T-helper 17 cell (primary cell): ENCODE data around the gene MRPS18A. TPM values are rescaled to one million over a fixed set of nuclear protein-coding genes. Genes with fewer than 3 reads are reported as not detected.

Experiments used
- ATAC-seq: fragments of 150-1000 bp; cut with Tn5 transposase; 2 replicates; pipeline ENCODE4 v1.10.0; 2021; ENCODE audit warnings: mild to moderate bottlenecking, moderate library complexity
- DNase-seq, 3 donors: peaks; one replicate each; pipeline versions ENCODE4 v3.0.0 to v3.0.0-alpha.2; 2020 to 2021
- H3K9me3 ChIP-seq: one replicate; pipeline ENCODE4 v1.7.0; 2013; ENCODE audit warnings: low read length, mild to moderate bottlenecking; ENCODE audit not compliant: control insufficient read depth, poor library complexity, severe bottlenecking
- H3K27ac Mint-ChIP-seq: one replicate; pipeline ENCODE4 v1.8.0; 2022; ENCODE audit warnings: mild to moderate bottlenecking, moderate library complexity, mixed read lengths
- H3K27me3 Mint-ChIP-seq: one replicate; pipeline ENCODE4 v1.8.0; 2022; ENCODE audit warnings: mixed read lengths
- H3K36me3 Mint-ChIP-seq: one replicate; pipeline ENCODE4 v1.8.0; 2022; ENCODE audit warnings: low read depth, mixed read lengths
- H3K4me1 Mint-ChIP-seq: one replicate; pipeline ENCODE4 v1.8.0; 2022; ENCODE audit warnings: mild to moderate bottlenecking, mixed read lengths
- H3K4me3 Mint-ChIP-seq: one replicate; pipeline ENCODE4 v1.8.0; 2022; ENCODE audit warnings: mild to moderate bottlenecking, moderate library complexity, mixed read lengths
- total RNA-seq, 4 donors: library from RNA in 2 of 4; stranded (reverse) in 2 of 4; gene quantifications; one replicate each; pipeline ENCODE4 v1.2.3 and lab custom pipeline; 2022 to 2026

The MRPS18A gene
- total RNA-seq, 2 donors from 2014 or later: 24.2 to 29.8 TPM

DNA sequence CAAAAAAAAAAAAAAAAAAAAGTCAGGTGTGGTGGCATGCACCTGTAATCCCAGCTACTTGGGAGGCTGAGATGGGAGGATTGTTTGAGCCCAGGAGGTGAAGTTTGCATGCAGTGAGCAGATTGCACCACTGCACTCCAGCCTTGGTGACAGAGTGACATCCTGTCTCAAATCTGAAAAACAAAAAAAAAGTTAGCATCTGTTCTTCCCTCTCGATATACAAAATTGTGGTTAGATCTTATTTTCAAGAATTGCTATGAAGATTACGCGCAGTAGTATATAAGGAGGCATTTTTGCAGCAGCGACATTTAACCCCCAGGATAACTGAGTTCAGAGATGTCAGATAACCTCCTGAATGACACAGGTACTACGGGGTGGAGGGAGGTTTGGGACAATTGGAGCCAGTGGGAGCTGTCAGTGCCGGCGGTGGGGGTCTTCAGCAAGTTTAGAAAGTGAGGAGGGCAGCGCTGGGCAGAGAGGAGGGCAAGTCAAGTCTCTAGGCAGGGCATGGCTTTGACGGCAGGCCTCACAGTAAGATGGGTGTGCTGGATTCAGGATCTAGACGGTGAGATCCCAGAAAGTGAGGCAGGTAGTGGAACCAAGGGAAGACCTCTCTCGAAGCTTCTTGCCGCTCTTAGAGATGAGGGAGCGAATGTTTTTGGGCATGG lies 26.2 kb upstream of the MRPS18A start:
- ATAC-seq: no peak
- H3K27me3 Mint-ChIP-seq: peaks cover 45% of the 10 kb centered on the region
- peaks cover 19% of the 10 kb centered on the region for H3K4me1 Mint-ChIP-seq
- no peak overlapping the region for H3K27ac Mint-ChIP-seq
- no peak overlapping the region for H3K4me3 Mint-ChIP-seq
- H3K9me3 ChIP-seq: no peaks in the 10 kb centered on the region
- peaks cover 6% of the 10 kb centered on the region for H3K36me3 Mint-ChIP-seq
- no peak for DNase-seq

DNA sequence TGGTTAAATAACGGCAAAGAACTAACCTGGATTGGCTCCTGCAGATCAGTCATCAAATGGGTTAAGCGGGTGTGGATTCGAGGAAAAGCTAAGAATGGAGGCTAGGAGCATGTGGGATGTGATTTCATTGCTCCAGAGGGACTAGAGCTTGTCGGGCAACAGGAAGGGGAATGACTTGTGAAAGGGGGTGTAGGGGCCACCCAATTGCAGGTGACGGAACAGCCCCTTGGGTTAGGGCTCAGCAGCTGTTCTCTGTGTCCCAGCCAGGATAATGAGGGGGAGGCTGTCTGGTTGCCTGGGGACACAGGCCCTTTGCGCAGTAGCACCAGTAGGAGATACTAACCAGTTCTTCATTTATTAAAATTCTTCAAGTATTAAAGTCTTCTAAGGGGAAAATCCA lies 25.0 kb upstream of the MRPS18A start:
- peaks cover 6% of the 10 kb centered on the region for H3K36me3 Mint-ChIP-seq
- peaks cover 21% of the 10 kb centered on the region for H3K4me1 Mint-ChIP-seq
- no peak overlapping the region for H3K4me3 Mint-ChIP-seq
- DNase-seq (no peak), ATAC-seq (no peak)
- H3K27ac Mint-ChIP-seq: no peak overlapping the region
- H3K9me3 ChIP-seq: no peaks in the 10 kb centered on the region
- peaks cover 38% of the 10 kb centered on the region for H3K27me3 Mint-ChIP-seq

- Mint-ChIP-seq H3K27ac (peak overlapping the region; percentile 27), H3K27me3 (peaks cover 49% of the 10 kb centered on the region), H3K4me3 (no peak overlapping the region), H3K36me3 (peaks cover 6% of the 10 kb centered on the region), H3K4me1 (peaks cover 24% of the 10 kb centered on the region)
- ATAC-seq (no peak), DNase-seq (no peak)
- H3K9me3 ChIP-seq: no peaks in the 10 kb centered on the region
Measured at GRCh38 chr6:43710576-43710975, 23.0 kb upstream of the MRPS18A start.

DNA sequence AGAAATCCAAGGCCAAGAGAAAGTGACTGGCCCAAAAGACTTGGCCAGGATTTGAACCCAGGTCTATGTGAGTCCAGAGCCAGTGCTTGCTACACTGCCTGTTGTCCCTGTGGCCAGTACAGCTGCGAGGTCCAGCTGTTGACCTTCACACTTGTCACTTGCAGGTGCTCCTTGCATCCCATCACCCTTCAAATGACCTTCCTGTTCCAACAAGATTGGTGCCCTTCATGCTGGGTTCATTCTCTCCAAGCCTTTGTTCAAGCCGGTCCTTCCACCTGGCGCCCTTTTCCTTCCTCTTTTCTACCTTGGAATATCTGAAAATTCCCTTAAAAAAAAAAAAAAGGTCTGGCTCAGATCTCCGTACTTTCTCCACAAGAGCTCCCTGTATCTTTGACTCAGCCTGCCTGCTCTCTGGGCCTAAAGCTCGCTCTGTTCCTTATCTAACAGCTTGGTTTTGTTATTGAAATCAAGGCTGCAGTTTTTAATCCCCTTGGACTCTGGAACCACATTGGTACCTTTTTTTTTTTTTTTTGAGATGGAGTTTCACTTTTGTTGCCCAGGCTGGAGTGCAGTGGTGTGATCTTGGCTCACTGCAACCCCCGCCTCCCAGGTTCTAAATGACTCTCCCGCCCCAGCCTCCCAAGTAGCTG lies 22.2 kb upstream of the MRPS18A start:
- H3K27ac Mint-ChIP-seq: no peak overlapping the region
- no peak overlapping the region for H3K4me3 Mint-ChIP-seq
- no peak for DNase-seq

GRCh38 chr6:43708860-43709653 lies 21.5 kb upstream of the MRPS18A start:
- H3K27ac Mint-ChIP-seq: no peak overlapping the region

More for the DNA sequence above, 22.2 kb upstream of the MRPS18A start:
- peaks cover 49% of the 10 kb centered on the region for H3K27me3 Mint-ChIP-seq
- H3K36me3 Mint-ChIP-seq: peaks cover 6% of the 10 kb centered on the region
- no peak for ATAC-seq
- H3K4me1 Mint-ChIP-seq: peaks cover 24% of the 10 kb centered on the region
- no peaks in the 10 kb centered on the region for H3K9me3 ChIP-seq

DNA sequence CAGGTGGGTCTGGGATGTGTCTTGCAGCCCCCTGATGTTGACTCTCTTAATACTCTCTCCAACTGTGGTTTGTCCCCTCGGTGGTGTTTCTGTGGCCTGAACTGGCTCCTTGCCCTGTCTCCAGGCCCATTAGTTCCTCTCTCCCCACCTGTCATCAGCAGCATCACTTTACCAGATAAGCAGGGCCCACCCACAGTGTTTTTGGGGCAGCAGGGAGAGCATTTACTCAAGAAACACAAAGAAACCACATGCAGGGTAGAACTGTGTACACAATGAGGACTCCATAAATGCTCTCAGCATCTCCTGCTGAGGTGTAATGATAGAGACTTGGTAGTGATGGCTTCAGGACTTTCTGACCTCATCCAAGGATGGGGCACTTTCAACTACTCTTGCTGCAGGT lies 20.2 kb upstream of the MRPS18A start:
- ATAC-seq (no peak), DNase-seq (no peak)
- no peak overlapping the region for H3K4me3 Mint-ChIP-seq
- peaks cover 6% of the 10 kb centered on the region for H3K36me3 Mint-ChIP-seq
- peaks cover 24% of the 10 kb centered on the region for H3K4me1 Mint-ChIP-seq
- H3K9me3 ChIP-seq: no peaks in the 10 kb centered on the region
- H3K27me3 Mint-ChIP-seq: peaks cover 59% of the 10 kb centered on the region
- H3K27ac Mint-ChIP-seq: no peak overlapping the region

More at GRCh38 chr6:43708860-43709653, 21.5 kb upstream of the MRPS18A start:
- ATAC-seq (no peak), DNase-seq (no peak)
- no peaks in the 10 kb centered on the region for H3K9me3 ChIP-seq
- peaks cover 24% of the 10 kb centered on the region for H3K4me1 Mint-ChIP-seq
- H3K36me3 Mint-ChIP-seq: peaks cover 6% of the 10 kb centered on the region
- H3K27me3 Mint-ChIP-seq: peaks cover 50% of the 10 kb centered on the region
- no peak overlapping the region for H3K4me3 Mint-ChIP-seq

DNA sequence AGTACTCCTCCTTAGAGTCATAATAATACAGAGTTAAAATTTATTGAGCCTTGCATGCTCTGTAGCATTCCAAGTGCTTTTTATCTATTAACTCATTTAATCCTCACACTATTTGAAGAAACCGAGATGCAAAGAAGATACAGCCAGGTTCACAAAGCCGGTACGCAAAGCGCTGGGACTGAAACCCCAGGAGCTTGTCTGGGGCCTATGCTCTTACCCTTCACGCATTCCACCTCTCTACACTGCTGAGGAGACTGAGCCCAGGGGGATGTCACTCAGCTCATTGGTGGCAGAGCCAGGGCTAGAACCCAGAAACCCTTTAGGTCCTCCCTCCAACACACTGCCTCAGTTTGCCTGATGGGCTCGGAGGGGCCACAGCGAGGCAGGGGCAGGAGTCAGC lies 19.7 kb upstream of the MRPS18A start:
- DNase-seq (no peak), ATAC-seq (no peak)
- no peaks in the 10 kb centered on the region for H3K9me3 ChIP-seq
- peaks cover 60% of the 10 kb centered on the region for H3K27me3 Mint-ChIP-seq
- H3K36me3 Mint-ChIP-seq: peaks cover 6% of the 10 kb centered on the region
- no peak overlapping the region for H3K27ac Mint-ChIP-seq
- H3K4me1 Mint-ChIP-seq: peaks cover 22% of the 10 kb centered on the region
- no peak overlapping the region for H3K4me3 Mint-ChIP-seq

DNA sequence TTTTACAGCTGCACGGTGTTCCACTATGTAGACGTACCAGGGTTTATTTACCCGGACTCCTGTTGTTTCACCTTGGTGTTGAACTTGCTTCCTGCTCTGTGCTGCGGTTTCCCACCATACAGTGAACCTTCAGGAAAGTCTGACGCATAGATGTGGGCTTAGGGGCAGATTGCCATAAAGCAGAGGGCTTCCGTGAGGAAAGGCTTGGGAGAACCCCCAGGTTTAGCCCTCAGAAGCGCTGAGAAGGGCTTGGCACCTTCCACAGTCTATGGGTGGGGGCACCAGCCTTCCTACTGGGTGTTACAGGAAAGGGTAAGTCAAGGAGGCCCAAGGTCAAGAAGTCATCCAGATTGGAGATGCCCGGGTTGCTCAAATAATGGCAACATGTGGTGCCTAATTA lies 19.2 kb upstream of the MRPS18A start:
- Mint-ChIP-seq H3K27ac (no peak overlapping the region), H3K27me3 (peaks cover 57% of the 10 kb centered on the region), H3K4me3 (no peak overlapping the region), H3K36me3 (peaks cover 6% of the 10 kb centered on the region), H3K4me1 (peaks cover 21% of the 10 kb centered on the region)
- ATAC-seq (no peak), DNase-seq (no peak)
- no peaks in the 10 kb centered on the region for H3K9me3 ChIP-seq

- peaks cover 15% of the 10 kb centered on the region for H3K4me1 Mint-ChIP-seq
- H3K27ac Mint-ChIP-seq: no peak overlapping the region
- H3K4me3 Mint-ChIP-seq: no peak overlapping the region
- peaks cover under 1% of the 10 kb centered on the region for H3K36me3 Mint-ChIP-seq
- H3K9me3 ChIP-seq: no peaks in the 10 kb centered on the region
- ATAC-seq (no peak), DNase-seq (no peak)
- H3K27me3 Mint-ChIP-seq: peaks cover 56% of the 10 kb centered on the region
Measured at GRCh38 chr6:43705996-43706395, 18.4 kb upstream of the MRPS18A start.

GRCh38 chr6:43703512-43704429 lies 16.2 kb upstream of the MRPS18A start:
- H3K27ac Mint-ChIP-seq: no peak overlapping the region
- peaks cover 56% of the 10 kb centered on the region for H3K27me3 Mint-ChIP-seq
- H3K9me3 ChIP-seq: no peaks in the 10 kb centered on the region
- peak; percentile 32 for ATAC-seq
- no peaks in the 10 kb centered on the region for H3K36me3 Mint-ChIP-seq
- no peak overlapping the region for H3K4me3 Mint-ChIP-seq
- no peak for DNase-seq
- H3K4me1 Mint-ChIP-seq: peaks cover 10% of the 10 kb centered on the region

DNA sequence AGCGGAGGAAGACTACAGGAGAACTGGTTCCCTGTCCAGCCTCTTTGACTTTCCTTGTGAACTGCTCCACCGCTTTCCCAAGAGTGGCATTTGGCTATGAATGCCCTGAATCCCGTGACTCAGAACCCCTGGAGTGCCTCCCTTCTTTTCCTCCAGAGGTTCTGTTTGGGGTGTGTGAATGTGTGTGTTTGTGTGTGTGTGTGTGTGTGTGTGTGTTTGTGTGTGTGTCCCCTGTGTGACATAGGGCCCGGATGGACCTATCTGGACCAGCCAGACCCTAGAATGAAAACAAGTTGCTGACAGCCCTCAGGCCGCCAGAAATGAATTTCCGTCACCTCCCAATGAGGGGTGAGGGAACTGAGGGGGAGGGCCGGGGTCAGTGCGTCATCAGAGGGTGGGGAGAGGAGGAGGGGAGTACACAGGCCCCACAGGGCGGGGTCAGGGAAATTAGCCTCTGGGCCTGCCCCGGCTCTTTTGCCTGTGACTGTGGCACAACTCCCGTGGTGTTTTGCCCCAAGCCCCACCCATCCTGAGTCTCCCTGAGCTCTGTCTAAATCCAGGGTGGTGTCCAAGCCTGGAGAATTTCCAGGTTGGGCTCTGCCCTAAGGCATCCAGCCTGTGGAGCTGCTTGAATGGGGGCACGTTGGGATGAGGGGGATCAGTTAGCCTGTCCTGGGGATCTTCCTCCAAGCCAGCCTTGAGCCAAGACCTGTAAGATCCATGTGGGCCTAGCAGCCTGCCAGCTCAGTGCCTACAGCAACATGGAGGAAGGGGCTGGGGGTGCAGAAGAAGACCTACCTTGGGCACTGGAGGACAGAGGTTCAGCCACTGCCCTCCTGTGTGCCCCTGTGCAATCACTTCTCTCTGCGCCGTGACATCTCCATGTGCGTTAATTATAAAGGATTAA lies 15.2 kb upstream of the MRPS18A start:
- Mint-ChIP-seq H3K4me3 (no peak overlapping the region), H3K27ac (no peak overlapping the region)
- no peak for DNase-seq

GRCh38 chr6:43702171-43702533 lies 14.6 kb upstream of the MRPS18A start:
- ATAC-seq (no peak), DNase-seq (no peak)
- Mint-ChIP-seq H3K27me3 (peaks cover 59% of the 10 kb centered on the region), H3K36me3 (no peaks in the 10 kb centered on the region), H3K4me1 (peaks cover 10% of the 10 kb centered on the region), H3K4me3 (no peak overlapping the region), H3K27ac (no peak overlapping the region)
- H3K9me3 ChIP-seq: no peaks in the 10 kb centered on the region

More for the DNA sequence above, 15.2 kb upstream of the MRPS18A start:
- ATAC-seq: peak; percentile 68
- H3K27me3 Mint-ChIP-seq: peaks cover 62% of the 10 kb centered on the region
- no peaks in the 10 kb centered on the region for H3K9me3 ChIP-seq
- peaks cover 12% of the 10 kb centered on the region for H3K4me1 Mint-ChIP-seq
- H3K36me3 Mint-ChIP-seq: no peaks in the 10 kb centered on the region
